ENCODE results near the gene ACOT12. TPM values are rescaled to one million over a fixed set of nuclear protein-coding genes. Genes with fewer than 3 reads are reported as not detected.

ACOT12 gene
- total RNA-seq, 1 donor from 2014 or later = not detected

GRCh38 chr5:81363093-81363871 lies 30.7 kb downstream of the ACOT12 start:
- Mint-ChIP-seq H3K27ac (no peak overlapping the region), H3K9me3 (no peaks in the 10 kb centered on the region), H3K4me3 (no peak overlapping the region)

GRCh38 chr5:81361600-81361999 lies 32.3 kb downstream of the ACOT12 start:
- H3K27me3 Mint-ChIP-seq (ENCODE audit: low read depth) = no peaks in the 10 kb centered on the region
- no peak overlapping the region for H3K4me3 Mint-ChIP-seq
- no peak overlapping the region for H3K27ac Mint-ChIP-seq
- H3K4me1 Mint-ChIP-seq = peaks cover 8% of the 10 kb centered on the region
- H3K36me3 Mint-ChIP-seq = no peaks in the 10 kb centered on the region
- no peak for DNase-seq (ENCODE audit: low spot score in 2 of 2, unreplicated experiment in 2 of 2)
- no peak for TF ChIP-seq CTCF (IDR thresholded peaks at IDR 0.05; ENCODE audit: unreplicated experiment)
- H3K9me3 Mint-ChIP-seq = no peaks in the 10 kb centered on the region

More at GRCh38 chr5:81363093-81363871, 30.7 kb downstream of the ACOT12 start:
- Mint-ChIP-seq H3K27me3 (ENCODE audit: low read depth) (no peaks in the 10 kb centered on the region), H3K4me1 (peaks cover 8% of the 10 kb centered on the region), H3K36me3 (no peaks in the 10 kb centered on the region)
- no peak for TF ChIP-seq CTCF (IDR thresholded peaks at IDR 0.05; ENCODE audit: unreplicated experiment)
- no peak for DNase-seq (ENCODE audit: low spot score in 2 of 2, unreplicated experiment in 2 of 2)

GRCh38 chr5:81360640-81361039 lies 33.3 kb downstream of the ACOT12 start:
- no peaks in the 10 kb centered on the region for H3K36me3 Mint-ChIP-seq
- no peaks in the 10 kb centered on the region for H3K9me3 Mint-ChIP-seq
- H3K4me3 Mint-ChIP-seq = no peak overlapping the region

GRCh38 chr5:81359881-81360280 lies 34.1 kb downstream of the ACOT12 start:
- no peak for DNase-seq (ENCODE audit: low spot score in 2 of 2, unreplicated experiment in 2 of 2)
- no peaks in the 10 kb centered on the region for H3K9me3 Mint-ChIP-seq
- H3K4me3 Mint-ChIP-seq = no peak overlapping the region
- H3K36me3 Mint-ChIP-seq = no peaks in the 10 kb centered on the region
- no peak for TF ChIP-seq CTCF (IDR thresholded peaks at IDR 0.05; ENCODE audit: unreplicated experiment)
- no peaks in the 10 kb centered on the region for H3K27me3 Mint-ChIP-seq (ENCODE audit: low read depth)
- H3K4me1 Mint-ChIP-seq = peaks cover 8% of the 10 kb centered on the region
- H3K27ac Mint-ChIP-seq = no peak overlapping the region

More at GRCh38 chr5:81360640-81361039, 33.3 kb downstream of the ACOT12 start:
- H3K27me3 Mint-ChIP-seq (ENCODE audit: low read depth) = no peaks in the 10 kb centered on the region
- no peak for DNase-seq (ENCODE audit: low spot score in 2 of 2, unreplicated experiment in 2 of 2)
- peaks cover 8% of the 10 kb centered on the region for H3K4me1 Mint-ChIP-seq
- no peak for TF ChIP-seq CTCF (IDR thresholded peaks at IDR 0.05; ENCODE audit: unreplicated experiment)
- H3K27ac Mint-ChIP-seq = no peak overlapping the region

- Mint-ChIP-seq H3K27me3 (ENCODE audit: low read depth) (no peaks in the 10 kb centered on the region), H3K4me3 (no peak overlapping the region), H3K4me1 (peaks cover 8% of the 10 kb centered on the region), H3K9me3 (no peaks in the 10 kb centered on the region), H3K36me3 (no peaks in the 10 kb centered on the region), H3K27ac (no peak overlapping the region)
- DNase-seq (ENCODE audit: low spot score in 2 of 2, unreplicated experiment in 2 of 2) = no peak
- TF ChIP-seq CTCF (IDR thresholded peaks at IDR 0.05; ENCODE audit: unreplicated experiment) = no peak
Observed at GRCh38 chr5:81359108-81359507, 34.8 kb downstream of the ACOT12 start.
